SK-N-SH treated with all-trans-retinoic acid at 6 μM for 48 hours (cell line): ENCODE results near the gene SLC12A7.

ENCODE experiments used
- ATAC-seq: fragments of 200-7000 bp; cut with Tn5 transposase; 3 replicates; pipeline ENCODE4 v1.9.1; 2020; ENCODE audit warnings: mild to moderate bottlenecking, moderate library complexity
- ARNTL ChIP-seq: fragments of 450-650 bp; formaldehyde crosslinking; IDR thresholded peaks from 2 replicates; pipeline ENCODE4 v1.5.0; 2020; ENCODE audit warnings: low read depth, mild to moderate bottlenecking, moderate library complexity, borderline replicate concordance
- CSDC2 ChIP-seq: fragments of 250-450 bp; sonication (Bioruptor Pico); IDR thresholded peaks from 2 replicates; pipeline ENCODE4 v1.5.0; 2020; ENCODE audit warnings: mild to moderate bottlenecking, moderate library complexity
- ESRRG ChIP-seq: fragments of 250-450 bp; sonication (Bioruptor Pico); IDR thresholded peaks from 2 replicates; pipeline ENCODE4 v1.6.1; 2021; ENCODE audit warnings: mild to moderate bottlenecking
- GLIS3 ChIP-seq: fragments of 250-450 bp; sonication (Bioruptor Pico); IDR thresholded peaks from 2 replicates; pipeline ENCODE4 v1.5.0; 2020; ENCODE audit warnings: mild to moderate bottlenecking, moderate library complexity
- ISL1 ChIP-seq: fragments of 250-450 bp; sonication (Bioruptor Pico); IDR thresholded peaks from 2 replicates; pipeline ENCODE4 v2.1.2; 2022; ENCODE audit warnings: mild to moderate bottlenecking, moderate library complexity
- PATZ1 ChIP-seq: fragments of 250-450 bp; sonication (Bioruptor Pico); IDR thresholded peaks from 2 replicates; pipeline ENCODE4 v1.8.0; 2020; ENCODE audit warnings: mild to moderate bottlenecking, moderate library complexity, borderline replicate concordance
- POU6F1 ChIP-seq: fragments of 250-450 bp; sonication (Bioruptor Pico); IDR thresholded peaks from 2 replicates; pipeline ENCODE4 v1.8.0; 2021; ENCODE audit warnings: low read depth, mild to moderate bottlenecking, moderate library complexity, borderline replicate concordance
- PPARA ChIP-seq: fragments of 250-450 bp; sonication (Bioruptor Pico); IDR thresholded peaks from 2 replicates; pipeline ENCODE4 v1.5.0; 2020; ENCODE audit warnings: mild to moderate bottlenecking, borderline replicate concordance
- RARB ChIP-seq: fragments of 250-450 bp; sonication (Bioruptor Pico); IDR thresholded peaks from 2 replicates; pipeline ENCODE4 v1.8.0; 2021; ENCODE audit warnings: mild to moderate bottlenecking, moderate library complexity
- SNAI2 ChIP-seq: fragments of 250-450 bp; sonication (Bioruptor Pico); IDR thresholded peaks from 2 replicates; pipeline ENCODE4 v1.5.0; 2020; ENCODE audit warnings: mild to moderate bottlenecking, moderate library complexity
- TCF4 ChIP-seq: fragments of 250-450 bp; sonication (Bioruptor Pico); IDR thresholded peaks from 2 replicates; pipeline ENCODE4 v1.8.0; 2021; ENCODE audit warnings: mild to moderate bottlenecking, moderate library complexity, borderline replicate concordance
- TOX ChIP-seq: fragments of 250-450 bp; sonication (Bioruptor Pico); IDR thresholded peaks from 2 replicates; pipeline ENCODE4 v1.8.0; 2021; ENCODE audit warnings: mild to moderate bottlenecking, moderate library complexity, borderline replicate concordance
- ZC3H10 ChIP-seq: fragments of 250-450 bp; sonication (Bioruptor Pico); IDR thresholded peaks from 2 replicates; pipeline ENCODE4 v1.5.1; 2021; ENCODE audit warnings: mild to moderate bottlenecking, moderate library complexity
- ZFP3 ChIP-seq: fragments of 250-450 bp; sonication (Bioruptor Pico); IDR thresholded peaks from 2 replicates; pipeline ENCODE4 v1.5.0; 2020; ENCODE audit warnings: mild to moderate bottlenecking, moderate library complexity
- ZFP30 ChIP-seq: fragments of 450-650 bp; formaldehyde crosslinking; IDR thresholded peaks from 2 replicates; pipeline ENCODE4 v1.5.0; 2022; ENCODE audit warnings: mild to moderate bottlenecking, moderate library complexity
- ZNF8 ChIP-seq: fragments of 450-650 bp; formaldehyde crosslinking; IDR thresholded peaks from 2 replicates; pipeline ENCODE4 v1.5.0; 2020; ENCODE audit warnings: mild to moderate bottlenecking, moderate library complexity
- TF ChIP-seq, protein P1 (sequence below): fragments of 250-450 bp; sonication (Bioruptor Pico); IDR thresholded peaks from 2 replicates; pipeline ENCODE4 v1.5.0; 2020; ENCODE audit warnings: mild to moderate bottlenecking, moderate library complexity
- TF ChIP-seq, protein P2 (sequence below): fragments of 250-450 bp; sonication (Bioruptor Pico); IDR thresholded peaks from 2 replicates; pipeline ENCODE4 v1.5.1; 2021; ENCODE audit warnings: mild to moderate bottlenecking, moderate library complexity
- TF ChIP-seq, protein P3 (sequence below): fragments of 250-450 bp; sonication (Bioruptor Pico); IDR thresholded peaks from 2 replicates; pipeline ENCODE4 v1.5.1; 2020; ENCODE audit warnings: low read depth, mild to moderate bottlenecking, moderate library complexity

SLC12A7 gene

GRCh38 chr5:1039210-1039548 lies 72.7 kb downstream of the SLC12A7 start:
- no peak for ATAC-seq
- TF ChIP-seq, protein P1, sequence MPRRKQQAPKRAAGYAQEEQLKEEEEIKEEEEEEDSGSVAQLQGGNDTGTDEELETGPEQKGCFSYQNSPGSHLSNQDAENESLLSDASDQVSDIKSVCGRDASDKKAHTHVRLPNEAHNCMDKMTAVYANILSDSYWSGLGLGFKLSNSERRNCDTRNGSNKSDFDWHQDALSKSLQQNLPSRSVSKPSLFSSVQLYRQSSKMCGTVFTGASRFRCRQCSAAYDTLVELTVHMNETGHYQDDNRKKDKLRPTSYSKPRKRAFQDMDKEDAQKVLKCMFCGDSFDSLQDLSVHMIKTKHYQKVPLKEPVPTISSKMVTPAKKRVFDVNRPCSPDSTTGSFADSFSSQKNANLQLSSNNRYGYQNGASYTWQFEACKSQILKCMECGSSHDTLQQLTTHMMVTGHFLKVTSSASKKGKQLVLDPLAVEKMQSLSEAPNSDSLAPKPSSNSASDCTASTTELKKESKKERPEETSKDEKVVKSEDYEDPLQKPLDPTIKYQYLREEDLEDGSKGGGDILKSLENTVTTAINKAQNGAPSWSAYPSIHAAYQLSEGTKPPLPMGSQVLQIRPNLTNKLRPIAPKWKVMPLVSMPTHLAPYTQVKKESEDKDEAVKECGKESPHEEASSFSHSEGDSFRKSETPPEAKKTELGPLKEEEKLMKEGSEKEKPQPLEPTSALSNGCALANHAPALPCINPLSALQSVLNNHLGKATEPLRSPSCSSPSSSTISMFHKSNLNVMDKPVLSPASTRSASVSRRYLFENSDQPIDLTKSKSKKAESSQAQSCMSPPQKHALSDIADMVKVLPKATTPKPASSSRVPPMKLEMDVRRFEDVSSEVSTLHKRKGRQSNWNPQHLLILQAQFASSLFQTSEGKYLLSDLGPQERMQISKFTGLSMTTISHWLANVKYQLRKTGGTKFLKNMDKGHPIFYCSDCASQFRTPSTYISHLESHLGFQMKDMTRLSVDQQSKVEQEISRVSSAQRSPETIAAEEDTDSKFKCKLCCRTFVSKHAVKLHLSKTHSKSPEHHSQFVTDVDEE, result no peak
- TF ChIP-seq CSDC2 (CRISPR knock-in tag) (no peak), POU6F1 (CRISPR knock-in tag) (no peak), ZFP30 (CRISPR knock-in tag) (no peak), ZFP3 (CRISPR knock-in tag) (no peak), ARNTL (CRISPR knock-in tag) (no peak), ZC3H10 (CRISPR knock-in tag) (no peak), ESRRG (CRISPR knock-in tag) (no peak), PATZ1 (CRISPR knock-in tag) (no peak)
- TF ChIP-seq, all 23 proteins: peak for 0

DNA sequence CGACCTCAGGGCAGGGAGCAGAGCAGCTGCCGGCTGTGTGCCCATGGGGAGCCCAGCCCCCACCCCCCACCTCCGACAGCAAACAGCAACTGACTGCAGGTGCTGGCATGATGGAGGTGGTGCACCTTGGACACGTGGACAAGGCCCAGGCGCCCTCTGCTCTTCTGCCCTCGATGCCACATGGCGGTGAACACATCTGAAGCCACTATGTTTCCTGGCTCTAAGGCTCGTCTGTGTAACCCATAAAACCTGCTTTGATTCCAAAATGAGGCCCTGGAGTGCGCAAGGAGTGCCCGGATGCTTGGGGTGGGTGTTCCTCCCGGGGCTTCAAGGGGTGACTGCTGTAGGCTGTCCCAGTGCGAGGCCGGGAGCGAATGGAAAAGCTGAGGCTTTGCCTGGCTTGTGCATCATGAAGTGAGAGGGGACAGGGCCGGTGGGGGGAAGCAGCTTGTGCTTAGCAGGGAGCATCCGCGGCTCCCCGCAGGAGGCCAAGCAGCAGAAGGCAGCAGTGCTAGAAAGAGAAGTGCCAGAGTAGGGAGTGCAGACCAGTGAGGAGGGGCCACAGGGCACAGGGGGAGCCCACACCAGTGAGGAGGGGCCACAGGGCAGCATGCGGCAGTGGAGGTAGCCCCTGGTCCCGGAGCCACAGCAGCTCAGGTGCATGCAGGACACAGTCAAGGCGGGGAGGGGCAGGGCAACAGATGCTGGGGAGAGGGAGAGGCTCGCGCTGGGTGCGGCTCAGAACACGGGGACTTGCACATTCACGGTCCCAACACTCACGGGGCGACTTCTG lies 73.2 kb downstream of the SLC12A7 start:
- TF ChIP-seq TOX (no peak), ZNF8 (no peak), ZFP3 (CRISPR knock-in tag) (no peak), SNAI2 (CRISPR knock-in tag) (no peak), TCF4 (CRISPR knock-in tag) (no peak), GLIS3 (CRISPR knock-in tag) (no peak), PATZ1 (CRISPR knock-in tag) (no peak), RARB (CRISPR knock-in tag) (no peak), ESRRG (CRISPR knock-in tag) (no peak), PPARA (CRISPR knock-in tag) (no peak), ISL1 (no peak), ZC3H10 (CRISPR knock-in tag) (no peak), POU6F1 (CRISPR knock-in tag) (no peak)
- TF ChIP-seq, protein P2, sequence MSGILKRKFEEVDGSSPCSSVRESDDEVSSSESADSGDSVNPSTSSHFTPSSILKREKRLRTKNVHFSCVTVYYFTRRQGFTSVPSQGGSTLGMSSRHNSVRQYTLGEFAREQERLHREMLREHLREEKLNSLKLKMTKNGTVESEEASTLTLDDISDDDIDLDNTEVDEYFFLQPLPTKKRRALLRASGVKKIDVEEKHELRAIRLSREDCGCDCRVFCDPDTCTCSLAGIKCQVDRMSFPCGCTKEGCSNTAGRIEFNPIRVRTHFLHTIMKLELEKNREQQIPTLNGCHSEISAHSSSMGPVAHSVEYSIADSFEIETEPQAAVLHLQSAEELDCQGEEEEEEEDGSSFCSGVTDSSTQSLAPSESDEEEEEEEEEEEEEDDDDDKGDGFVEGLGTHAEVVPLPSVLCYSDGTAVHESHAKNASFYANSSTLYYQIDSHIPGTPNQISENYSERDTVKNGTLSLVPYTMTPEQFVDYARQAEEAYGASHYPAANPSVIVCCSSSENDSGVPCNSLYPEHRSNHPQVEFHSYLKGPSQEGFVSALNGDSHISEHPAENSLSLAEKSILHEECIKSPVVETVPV (CRISPR knock-in tag), result no peak
- TF ChIP-seq, protein P3, sequence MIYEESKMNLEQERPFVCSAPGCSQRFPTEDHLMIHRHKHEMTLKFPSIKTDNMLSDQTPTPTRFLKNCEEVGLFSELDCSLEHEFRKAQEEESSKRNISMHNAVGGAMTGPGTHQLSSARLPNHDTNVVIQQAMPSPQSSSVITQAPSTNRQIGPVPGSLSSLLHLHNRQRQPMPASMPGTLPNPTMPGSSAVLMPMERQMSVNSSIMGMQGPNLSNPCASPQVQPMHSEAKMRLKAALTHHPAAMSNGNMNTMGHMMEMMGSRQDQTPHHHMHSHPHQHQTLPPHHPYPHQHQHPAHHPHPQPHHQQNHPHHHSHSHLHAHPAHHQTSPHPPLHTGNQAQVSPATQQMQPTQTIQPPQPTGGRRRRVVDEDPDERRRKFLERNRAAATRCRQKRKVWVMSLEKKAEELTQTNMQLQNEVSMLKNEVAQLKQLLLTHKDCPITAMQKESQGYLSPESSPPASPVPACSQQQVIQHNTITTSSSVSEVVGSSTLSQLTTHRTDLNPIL (CRISPR knock-in tag), result no peak
- no peak for ATAC-seq
